IMR-90 (cell line): ENCODE data around the gene DMD. TPM values are rescaled to one million over a fixed set of nuclear protein-coding genes. Genes with fewer than 3 reads are reported as not detected.

ENCODE experiments used
- ATAC-seq: fragments of 200-7000 bp; cut with Tn5 transposase; 2 replicates; pipeline ENCODE4 v1.9.1; 2020; ENCODE audit warnings: low read depth, mild to moderate bottlenecking, moderate library complexity
- BruUV-seq: library from RNA; stranded (reverse); fragments of 400-500 nt; replicated peaks from 2 replicates; lab custom pipeline; 2021; lab: Mats Ljungman, UMichigan
- CTCF ChIA-PET: fragments of 300-600 bp; formaldehyde crosslinking; extraction: SDS; loops from one replicate; lab custom pipeline; 2021; ENCODE audit warnings: antibody characterized with exemption; lab: Yijun Ruan, JAX
- POLR2A ChIA-PET: fragments of 300-600 bp; sonication (Branson Sonifier 250); formaldehyde crosslinking; loops from one replicate; lab custom pipeline; 2022; ENCODE audit warnings: antibody characterized with exemption; ENCODE audit not compliant: unreplicated experiment; lab: Charles Lee
- DNase-seq: peaks from one replicate; pipeline ENCODE4 v3.0.0; 2013
- H2AFZ ChIP-seq: replicated peaks from 2 replicates; pipeline ENCODE3; 2013; ENCODE audit warnings: low read length, mild to moderate bottlenecking; ENCODE audit not compliant: poor library complexity
- H2AK5ac ChIP-seq: 2 replicates; pipeline ENCODE4 v1.6.1; 2013; ENCODE audit warnings: low read depth, low read length, inconsistent platforms
- H2AK9ac ChIP-seq: replicated peaks from 2 replicates; pipeline ENCODE3; 2013; ENCODE audit warnings: mild to moderate bottlenecking, low read depth, low read length, moderate library complexity; ENCODE audit not compliant: poor library complexity
- H2BK120ac ChIP-seq: 2 replicates; pipeline ENCODE4 v1.6.1; 2013; ENCODE audit warnings: low read depth, low read length, inconsistent platforms
- H2BK15ac ChIP-seq: 3 replicates; pipeline ENCODE4 v1.6.1; 2013; ENCODE audit warnings: low read depth, low read length, inconsistent platforms
- H2BK20ac ChIP-seq: 2 replicates; pipeline ENCODE4 v1.6.1; 2013; ENCODE audit warnings: low read depth, mild to moderate bottlenecking, inconsistent platforms, low read length, moderate library complexity
- H2BK5ac ChIP-seq: 2 replicates; pipeline ENCODE4 v1.6.1; 2013; ENCODE audit warnings: mild to moderate bottlenecking, low read depth, low read length, inconsistent platforms; ENCODE audit not compliant: poor library complexity, severe bottlenecking
- H3K14ac ChIP-seq: replicated peaks from 2 replicates; pipeline ENCODE4 v1.6.1; 2013; ENCODE audit warnings: low read depth, low read length, inconsistent platforms
- H3K18ac ChIP-seq: 2 replicates; pipeline ENCODE4 v1.6.1; 2013; ENCODE audit warnings: low read depth, low read length, control low read depth
- H3K23ac ChIP-seq: 2 replicates; pipeline ENCODE4 v1.6.1; 2013; ENCODE audit warnings: low read depth, low read length, inconsistent platforms
- H3K27ac ChIP-seq: 2 replicates; pipeline ENCODE4 v1.5.1; 2013; ENCODE audit warnings: mild to moderate bottlenecking, control low read depth, low read length; ENCODE audit not compliant: insufficient read depth
- H3K27me3 ChIP-seq: 2 replicates; pipeline ENCODE4 v1.6.1; 2013; ENCODE audit warnings: low read length; ENCODE audit not compliant: control insufficient read depth, insufficient read depth
- H3K36me3 ChIP-seq: 2 replicates; pipeline ENCODE4 v1.6.1; 2013; ENCODE audit warnings: low read length, mixed read lengths; ENCODE audit not compliant: control insufficient read depth, insufficient read depth
- H3K4ac ChIP-seq: 2 replicates; pipeline ENCODE4 v1.6.1; 2013; ENCODE audit warnings: low read depth, low read length, inconsistent platforms
- H3K4me1 ChIP-seq: 2 replicates; pipeline ENCODE4 v1.6.1; 2013; ENCODE audit warnings: low read length, mixed read lengths; ENCODE audit not compliant: control insufficient read depth, insufficient read depth
- H3K4me2 ChIP-seq: 2 replicates; pipeline ENCODE4 v1.6.1; 2013; ENCODE audit warnings: low read depth, mild to moderate bottlenecking, control low read depth, low read length, moderate library complexity
- H3K4me3 ChIP-seq: 2 replicates; pipeline ENCODE4 v1.5.1; 2013; ENCODE audit warnings: low read depth, mild to moderate bottlenecking, control low read depth, low read length, moderate library complexity; ENCODE audit not compliant: insufficient read depth
- H3K56ac ChIP-seq: 2 replicates; pipeline ENCODE4 v1.6.1; 2013; ENCODE audit warnings: low read length, inconsistent platforms; ENCODE audit not compliant: insufficient read depth; ENCODE audit errors: extremely low read depth
- H3K79me1 ChIP-seq, 2 experiments: 2 replicates each; pipeline ENCODE4 v1.6.1; 2013; ENCODE audit warnings: low read length in 2 of 2, inconsistent platforms in 1 of 2, low read depth in 1 of 2
- H3K9ac ChIP-seq: 2 replicates; pipeline ENCODE4 v1.6.1; 2013; ENCODE audit warnings: low read depth, low read length, control low read depth
- H3K9me1 ChIP-seq: 2 replicates; pipeline ENCODE4 v1.6.1; 2013; ENCODE audit warnings: low read length, inconsistent platforms; ENCODE audit not compliant: insufficient read depth
- H3K9me3 ChIP-seq: 2 replicates; pipeline ENCODE4 v1.6.1; 2013; ENCODE audit warnings: low read length; ENCODE audit not compliant: control insufficient read depth, insufficient read depth
- H4K20me1 ChIP-seq: 2 replicates; pipeline ENCODE4 v1.6.1; 2013; ENCODE audit warnings: low read length, inconsistent platforms; ENCODE audit not compliant: insufficient read depth
- H4K5ac ChIP-seq: 2 replicates; pipeline ENCODE4 v1.6.1; 2013; ENCODE audit warnings: mild to moderate bottlenecking, low read depth, low read length, control low read depth
- H4K8ac ChIP-seq, 2 experiments: 2 replicates each; pipeline ENCODE4 v1.6.1; 2013; ENCODE audit warnings: low read depth in 2 of 2, low read length in 2 of 2, control low read depth in 1 of 2, inconsistent platforms in 1 of 2
- H4K91ac ChIP-seq: 2 replicates; pipeline ENCODE4 v1.6.1; 2013; ENCODE audit warnings: low read depth, low read length, inconsistent platforms; ENCODE audit not compliant: insufficient read depth
- BHLHE40 ChIP-seq: fragments of 150-350 bp; IDR thresholded peaks from 2 replicates; pipeline ENCODE4 v1.6.1; 2016; ENCODE audit warnings: mild to moderate bottlenecking, low read depth, low read length
- CHD1 ChIP-seq: IDR thresholded peaks from 2 replicates; pipeline ENCODE4 v1.6.1; 2012; ENCODE audit warnings: low read depth, low read length, improper control_type of control experiment
- FOS ChIP-seq: fragments of 150-350 bp; IDR thresholded peaks from 2 replicates; pipeline ENCODE4 v1.6.1; 2016; ENCODE audit warnings: low read depth, low read length
- MAFK ChIP-seq: IDR thresholded peaks from 2 replicates; pipeline ENCODE4 v1.6.1; 2012; ENCODE audit warnings: low read depth, low read length, improper control_type of control experiment
- MAZ ChIP-seq: IDR thresholded peaks from 2 replicates; pipeline ENCODE4 v1.6.1; 2012; ENCODE audit warnings: low read depth, mild to moderate bottlenecking, low read length, improper control_type of control experiment, moderate library complexity, borderline replicate concordance
- MXI1 ChIP-seq: IDR thresholded peaks from 2 replicates; pipeline ENCODE4 v1.6.1; 2012; ENCODE audit warnings: low read depth, mild to moderate bottlenecking, low read length, moderate library complexity, borderline replicate concordance
- NFE2L2 ChIP-seq: fragments of 150-350 bp; IDR thresholded peaks from 2 replicates; pipeline ENCODE4 v1.6.1; 2016; ENCODE audit warnings: low read depth, mild to moderate bottlenecking, low read length
- POLR2A ChIP-seq: IDR thresholded peaks from 2 replicates; pipeline ENCODE4 v1.6.1; 2012; ENCODE audit warnings: mild to moderate bottlenecking, low read depth, low read length
- RAD21 ChIP-seq: IDR thresholded peaks from 2 replicates; pipeline ENCODE4 v1.6.1; 2012; ENCODE audit warnings: low read length, improper control_type of control experiment
- RFX5 ChIP-seq: IDR thresholded peaks from 2 replicates; pipeline ENCODE4 v1.8.0; 2012; ENCODE audit warnings: low read depth, mild to moderate bottlenecking, low read length, moderate library complexity
- WGBS, 2 experiments: methylation state at CpG; one replicate each; pipeline versions ENCODE4 v1.1.5 to v1.1.7; 2013; ENCODE audit warnings: missing lambda C conversion rate in 2 of 2; ENCODE audit not compliant: insufficient read length in 1 of 2; ENCODE audit errors: extremely low coverage in 2 of 2; 5-methylcytosine and 5-hydroxymethylcytosine counted together
- dilution Hi-C: fragments of 300-500 bp; cut with HindIII; formaldehyde crosslinking; loops from one replicate; pipeline ENCODE4 v1.14.3; 2018; ENCODE audit warnings: low sequenced_read_pairs; ENCODE audit not compliant: unreplicated experiment
- in situ Hi-C: fragments of 300-500 bp; cut with MboI; formaldehyde crosslinking; loops from 3 replicates; pipeline ENCODE4 v1.14.3; 2019; ENCODE audit warnings: low sequenced_read_pairs, inconsistent platforms, mixed read lengths
- intact Hi-C: fragments of 100-400 bp; cut with micrococcal nuclease; formaldehyde crosslinking; loops from 2 replicates; pipeline ENCODE4 v1.10.0; 2022
- polyA plus RNA-seq, 3 experiments: library from polyadenylated mRNA; depleted of rRNA; stranded (reverse); fragments of >200 nt; gene quantifications; 2 replicates each; pipeline ENCODE4 v1.2.3, GENCODE V29; 2012; ENCODE audit warnings: low replicate concordance in 1 of 3
- total RNA-seq: library from RNA; depleted of rRNA; stranded (reverse); fragments of >200 nt; gene quantifications from 2 replicates; pipeline ENCODE4 v1.2.3, GENCODE V29; 2012
- TF ChIP-seq, protein P1 (sequence below): fragments of 150-350 bp; IDR thresholded peaks from 2 replicates; pipeline ENCODE4 v1.6.1; 2017; ENCODE audit warnings: mild to moderate bottlenecking, antibody characterized with exemption, low read length, low read depth
- TF ChIP-seq, protein P2 (sequence below): conservative IDR thresholded peaks from 2 replicates; pipeline ENCODE4 v1.5.1; 2012; ENCODE audit warnings: mild to moderate bottlenecking, low read depth, low read length, improper control_type of control experiment
- TF ChIP-seq, protein P3 (sequence below): fragments of 150-350 bp; IDR thresholded peaks from 2 replicates; pipeline ENCODE4 v1.6.1; 2016; ENCODE audit warnings: low read depth, mild to moderate bottlenecking, low read length, moderate library complexity, borderline replicate concordance

The DMD gene
- total and polyA plus RNA-seq, 2 of the 4 experiments (the other 2 are of a cell fraction), result 6.6 to 11.8 TPM

DNA sequence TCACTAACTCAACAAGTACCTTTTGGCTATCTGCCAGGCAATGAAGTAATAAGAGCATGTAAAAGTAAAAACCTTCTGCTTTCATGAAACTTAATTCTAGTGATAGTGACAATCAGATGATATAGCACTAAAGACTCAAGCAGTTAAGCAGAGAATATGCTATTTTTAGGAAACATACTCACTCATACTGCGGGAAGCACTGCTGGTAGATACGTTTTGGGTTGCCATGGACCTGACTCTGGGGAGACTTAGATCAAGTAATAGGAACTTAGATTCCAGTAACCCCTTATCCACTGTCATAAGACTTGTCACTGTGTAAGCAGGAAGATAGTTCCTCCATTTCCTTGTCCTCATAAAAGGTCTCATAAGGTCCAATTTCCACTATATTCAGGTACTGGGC lies 386.3 kb downstream of the DMD start:
- Histone ChIP-seq H3K4me2 (no peak overlapping the region), H4K91ac (no peak overlapping the region), H2BK15ac (no peak overlapping the region), H2AK9ac (no peak overlapping the region), H4K8ac (no peak overlapping the region), H3K14ac (no peak overlapping the region), H3K4me3 (no peak overlapping the region), H3K56ac (no peak overlapping the region), H4K5ac (no peak overlapping the region), H3K23ac (no peak overlapping the region), H3K9me1 (no peaks in the 10 kb centered on the region), H3K27ac (no peak overlapping the region), H3K4me1 (no peaks in the 10 kb centered on the region), H2BK120ac (no peak overlapping the region), H3K4ac (no peak overlapping the region), H2BK20ac (no peak overlapping the region), H4K20me1 (no peaks in the 10 kb centered on the region), H2BK5ac (no peak overlapping the region), H2AK5ac (no peak overlapping the region), H3K36me3 (no peaks in the 10 kb centered on the region), H3K9ac (no peak overlapping the region), H3K27me3 (no peaks in the 10 kb centered on the region), H2AFZ (no peak overlapping the region), H3K18ac (no peak overlapping the region), H3K79me1 (no peaks in the 10 kb centered on the region), H3K9me3 (no peaks in the 10 kb centered on the region)
- DNase-seq, result no peak
- dilution Hi-C loops (no loop called here), in situ Hi-C loops (no loop called here), intact Hi-C loops (no loop called here)
- ChIA-PET POLR2A (no interaction called here), CTCF (no interaction called here)
- BruUV-seq, result no TSS peak
- no CpG with 5 or more reads among the region's 2 CpGs for WGBS, 2 experiments
- no peak for TF ChIP-seq POLR2A
- TF ChIP-seq MXI1, result no peak
- TF ChIP-seq, protein P1, sequence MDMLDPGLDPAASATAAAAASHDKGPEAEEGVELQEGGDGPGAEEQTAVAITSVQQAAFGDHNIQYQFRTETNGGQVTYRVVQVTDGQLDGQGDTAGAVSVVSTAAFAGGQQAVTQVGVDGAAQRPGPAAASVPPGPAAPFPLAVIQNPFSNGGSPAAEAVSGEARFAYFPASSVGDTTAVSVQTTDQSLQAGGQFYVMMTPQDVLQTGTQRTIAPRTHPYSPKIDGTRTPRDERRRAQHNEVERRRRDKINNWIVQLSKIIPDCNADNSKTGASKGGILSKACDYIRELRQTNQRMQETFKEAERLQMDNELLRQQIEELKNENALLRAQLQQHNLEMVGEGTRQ, result no peak
- no peak for TF ChIP-seq BHLHE40
- no peak for TF ChIP-seq MAFK
- no peak for TF ChIP-seq FOS
- TF ChIP-seq, protein P2, sequence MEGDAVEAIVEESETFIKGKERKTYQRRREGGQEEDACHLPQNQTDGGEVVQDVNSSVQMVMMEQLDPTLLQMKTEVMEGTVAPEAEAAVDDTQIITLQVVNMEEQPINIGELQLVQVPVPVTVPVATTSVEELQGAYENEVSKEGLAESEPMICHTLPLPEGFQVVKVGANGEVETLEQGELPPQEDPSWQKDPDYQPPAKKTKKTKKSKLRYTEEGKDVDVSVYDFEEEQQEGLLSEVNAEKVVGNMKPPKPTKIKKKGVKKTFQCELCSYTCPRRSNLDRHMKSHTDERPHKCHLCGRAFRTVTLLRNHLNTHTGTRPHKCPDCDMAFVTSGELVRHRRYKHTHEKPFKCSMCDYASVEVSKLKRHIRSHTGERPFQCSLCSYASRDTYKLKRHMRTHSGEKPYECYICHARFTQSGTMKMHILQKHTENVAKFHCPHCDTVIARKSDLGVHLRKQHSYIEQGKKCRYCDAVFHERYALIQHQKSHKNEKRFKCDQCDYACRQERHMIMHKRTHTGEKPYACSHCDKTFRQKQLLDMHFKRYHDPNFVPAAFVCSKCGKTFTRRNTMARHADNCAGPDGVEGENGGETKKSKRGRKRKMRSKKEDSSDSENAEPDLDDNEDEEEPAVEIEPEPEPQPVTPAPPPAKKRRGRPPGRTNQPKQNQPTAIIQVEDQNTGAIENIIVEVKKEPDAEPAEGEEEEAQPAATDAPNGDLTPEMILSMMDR, result no peak
- TF ChIP-seq MAZ, result no peak
- TF ChIP-seq CHD1, result no peak
- TF ChIP-seq, protein P3, sequence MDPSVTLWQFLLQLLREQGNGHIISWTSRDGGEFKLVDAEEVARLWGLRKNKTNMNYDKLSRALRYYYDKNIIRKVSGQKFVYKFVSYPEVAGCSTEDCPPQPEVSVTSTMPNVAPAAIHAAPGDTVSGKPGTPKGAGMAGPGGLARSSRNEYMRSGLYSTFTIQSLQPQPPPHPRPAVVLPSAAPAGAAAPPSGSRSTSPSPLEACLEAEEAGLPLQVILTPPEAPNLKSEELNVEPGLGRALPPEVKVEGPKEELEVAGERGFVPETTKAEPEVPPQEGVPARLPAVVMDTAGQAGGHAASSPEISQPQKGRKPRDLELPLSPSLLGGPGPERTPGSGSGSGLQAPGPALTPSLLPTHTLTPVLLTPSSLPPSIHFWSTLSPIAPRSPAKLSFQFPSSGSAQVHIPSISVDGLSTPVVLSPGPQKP, result no peak
- no peak for TF ChIP-seq RAD21
- TF ChIP-seq NFE2L2, result no peak
- no peak for TF ChIP-seq RFX5
- no peak for ATAC-seq
